Stimulated activated CD4-positive, alpha-beta T cell treated with anti-CD3 and anti-CD28 coated beads, Interleukin-15, amount 100 ng/mL, for 48 hours (primary cell): ENCODE measurements around the gene RALGPS1.

ENCODE experiments used
- DNase-seq, 2 donors: peaks; one replicate each; pipeline ENCODE4 v3.0.0-alpha.2; 2020; ENCODE audit warnings: low read depth in 2 of 2

Gene RALGPS1

GRCh38 chr9:127255692-127256091 lies 341.1 kb downstream of the RALGPS1 start:
- DNase-seq = no peak

GRCh38 chr9:127256324-127256723 lies 341.7 kb downstream of the RALGPS1 start:
- DNase-seq = no peak

GRCh38 chr9:127258606-127259471 lies 344.3 kb downstream of the RALGPS1 start:
- DNase-seq = no peak

- DNase-seq = no peak
Observed at GRCh38 chr9:127262602-127263001, 348.0 kb downstream of the RALGPS1 start.

- DNase-seq = no peak
Observed at GRCh38 chr9:127263237-127263636, 348.7 kb downstream of the RALGPS1 start.

- DNase-seq = no peak
Observed at GRCh38 chr9:127263664-127264063, 349.1 kb downstream of the RALGPS1 start.

- no peak for DNase-seq
Observed at GRCh38 chr9:127264462-127265219, 350.1 kb downstream of the RALGPS1 start, which contains the start of gene GARNL3. TSS of gene GARNL3 (plus strand) at chr9:127264774. CDS start at chr9:127264878, 104 bp downstream.

GRCh38 chr9:127267793-127268525 lies 353.4 kb downstream of the RALGPS1 start:
- DNase-seq = no peak

- DNase-seq = no peak
Observed at GRCh38 chr9:127269449-127269848, 354.9 kb downstream of the RALGPS1 start.
